SKM-1 treated with dmso at 0.1 percent for 144 hours (cell line): ENCODE data around the gene COX4I1.

Experiments
- DNase-seq: peaks from one replicate; lab custom pipeline; 2025; ENCODE audit not compliant: unreplicated experiment; lab: John Stamatoyannopoulos, UW

The COX4I1 gene

DNA sequence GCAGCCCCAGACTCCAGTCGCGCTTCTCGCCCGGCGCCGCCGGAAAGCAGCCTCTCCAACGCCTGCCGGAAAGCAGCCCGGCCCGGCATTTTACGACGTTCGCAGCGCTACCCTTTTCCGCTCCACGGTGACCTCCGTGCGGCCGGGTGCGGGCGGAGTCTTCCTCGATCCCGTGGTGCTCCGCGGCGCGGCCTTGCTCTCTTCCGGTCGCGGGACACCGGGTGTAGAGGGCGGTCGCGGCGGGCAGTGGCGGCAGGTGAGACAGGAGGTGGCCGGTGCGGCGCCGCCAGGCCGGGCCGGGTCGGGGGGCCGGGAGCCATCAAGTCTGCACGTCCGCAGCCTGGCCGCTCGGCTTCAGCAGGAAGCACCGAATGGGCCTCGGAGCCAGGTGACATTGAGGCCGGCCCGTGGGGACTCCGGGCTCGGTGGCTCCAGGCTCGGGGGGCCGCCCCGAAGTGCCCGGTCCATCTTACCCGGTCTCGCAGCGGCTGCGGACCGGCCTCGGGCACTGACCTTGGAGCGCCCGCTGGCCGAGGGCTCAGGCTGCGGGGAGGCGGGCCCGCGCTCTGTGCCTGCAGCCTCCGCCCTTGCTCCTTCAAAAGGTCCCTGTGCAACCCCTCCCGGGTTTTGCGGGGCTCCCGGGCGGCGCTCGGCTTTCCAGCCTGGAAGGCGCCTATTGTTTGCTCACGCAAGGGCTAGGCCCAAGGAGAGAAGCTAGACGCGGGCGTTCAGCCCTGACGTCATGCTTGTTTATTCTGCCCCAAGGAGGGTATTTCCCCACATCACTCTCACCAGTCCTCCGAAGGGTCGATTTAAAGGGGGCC lies at the start of gene COX4I1, which contains the start of gene EMC8:
Gene COX4I1, plus strand, starts transcription at position 199 of the 824 bp plus-strand sequence. CDS start 1,511 bp downstream, outside the sequence.
Gene EMC8, minus strand, starts transcription at position 48 of the 824 bp plus-strand sequence. CDS start 249 bp downstream, outside the sequence.
- DNase-seq, result peak; percentile 87

DNA sequence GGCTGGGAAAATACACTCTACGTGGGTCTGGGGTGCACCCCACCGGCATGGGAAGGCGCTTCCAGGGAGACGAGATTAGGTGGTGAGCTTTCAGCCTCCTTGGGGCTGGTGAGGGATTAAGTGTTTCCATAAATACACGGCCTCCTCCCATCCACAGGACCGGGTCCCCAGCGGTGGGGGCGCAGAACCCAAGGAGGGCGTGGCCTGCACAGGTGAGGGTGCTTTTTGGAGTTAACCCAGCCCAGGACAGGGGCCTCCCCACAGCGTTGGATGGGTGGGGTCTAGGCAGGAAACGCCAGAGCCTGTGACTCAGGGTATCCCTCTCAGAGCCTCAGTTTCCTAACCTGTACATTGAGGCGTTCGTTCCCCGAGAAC lies 49.7 kb upstream of the COX4I1 start:
- DNase-seq, result no peak

DNA sequence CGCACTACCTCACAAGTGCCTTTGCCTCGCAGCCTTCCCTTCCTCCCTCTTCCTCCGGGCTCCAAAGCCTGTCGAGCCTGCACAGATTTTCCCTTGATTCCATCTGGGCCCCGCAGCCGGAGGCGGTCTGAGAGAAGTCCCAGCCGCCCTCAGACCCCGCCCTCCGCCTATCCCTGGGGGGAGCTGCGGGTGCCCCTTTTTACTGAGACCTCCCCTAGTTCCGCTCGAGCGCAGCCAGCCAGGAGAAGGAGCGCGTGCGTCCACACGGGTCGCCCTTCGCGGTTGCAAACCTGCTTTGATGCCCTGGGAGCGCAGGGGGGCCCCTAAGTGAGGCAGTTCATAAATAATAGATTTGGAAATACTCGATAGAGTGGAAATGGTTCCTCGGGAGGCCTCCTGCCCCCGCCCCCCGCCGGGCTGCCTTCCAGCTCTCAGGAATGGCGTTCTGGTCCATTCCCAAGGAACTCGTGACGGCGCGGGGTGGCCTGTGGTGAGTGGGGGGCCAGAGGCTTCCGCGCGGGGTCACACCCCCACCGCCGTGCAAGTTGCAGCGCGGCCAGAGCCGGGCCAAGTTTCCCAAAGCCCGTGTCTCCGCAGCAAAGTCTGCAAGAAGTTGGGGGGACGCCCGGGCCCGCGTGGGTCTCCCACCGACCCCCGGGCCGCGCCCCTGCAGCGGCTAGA lies 49.2 kb upstream of the COX4I1 start:
- no peak for DNase-seq

DNA sequence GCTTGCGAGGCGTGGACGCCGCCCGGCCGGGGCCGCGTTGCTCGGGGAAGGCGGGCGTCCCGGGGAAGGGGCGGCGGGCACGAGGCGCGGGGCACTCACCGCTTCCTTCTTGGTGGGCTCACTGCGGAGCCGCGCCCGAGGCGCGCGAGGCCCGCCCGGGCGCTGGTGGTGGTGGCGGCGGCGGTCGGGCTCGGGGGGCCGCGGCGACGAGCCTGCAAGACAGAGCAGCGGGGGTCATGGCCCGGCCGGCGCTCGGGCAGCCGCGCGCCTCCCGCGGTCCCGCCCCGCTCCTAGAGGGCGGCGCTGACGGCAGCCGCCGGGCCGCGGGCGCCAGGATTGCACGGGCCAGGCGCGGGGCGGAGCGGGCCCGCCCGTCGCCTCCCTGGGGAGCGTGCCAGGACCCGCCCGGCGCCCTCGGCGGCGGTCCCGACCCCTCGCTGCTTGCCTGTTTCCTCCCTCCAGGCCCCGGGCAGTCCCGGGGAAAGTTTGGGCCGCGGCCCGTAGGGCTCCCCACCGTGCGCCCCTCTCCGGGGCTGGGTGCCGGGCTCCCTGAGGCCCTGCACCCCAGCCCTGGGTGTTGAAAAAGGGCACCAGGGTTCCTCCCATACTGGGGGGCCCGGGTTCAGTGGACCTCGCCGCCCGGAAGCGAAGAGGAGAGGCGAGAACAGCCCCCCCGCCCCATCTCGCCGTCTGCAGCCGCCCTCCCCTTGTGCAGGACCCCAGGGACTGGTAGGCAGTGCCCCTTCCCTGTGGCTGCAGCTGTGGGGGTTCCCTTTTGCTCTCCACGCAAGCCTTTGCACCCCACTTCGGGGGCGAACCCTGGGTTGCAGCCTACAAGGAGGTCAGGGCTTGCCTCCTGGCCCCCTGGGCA lies 48.4 kb upstream of the COX4I1 start, which contains the start of gene C16orf74:
Gene C16orf74, minus strand, starts transcription at position 270 of the 871 bp plus-strand sequence. CDS start 15,879 bp downstream, outside the sequence.
- DNase-seq, result no peak

DNA sequence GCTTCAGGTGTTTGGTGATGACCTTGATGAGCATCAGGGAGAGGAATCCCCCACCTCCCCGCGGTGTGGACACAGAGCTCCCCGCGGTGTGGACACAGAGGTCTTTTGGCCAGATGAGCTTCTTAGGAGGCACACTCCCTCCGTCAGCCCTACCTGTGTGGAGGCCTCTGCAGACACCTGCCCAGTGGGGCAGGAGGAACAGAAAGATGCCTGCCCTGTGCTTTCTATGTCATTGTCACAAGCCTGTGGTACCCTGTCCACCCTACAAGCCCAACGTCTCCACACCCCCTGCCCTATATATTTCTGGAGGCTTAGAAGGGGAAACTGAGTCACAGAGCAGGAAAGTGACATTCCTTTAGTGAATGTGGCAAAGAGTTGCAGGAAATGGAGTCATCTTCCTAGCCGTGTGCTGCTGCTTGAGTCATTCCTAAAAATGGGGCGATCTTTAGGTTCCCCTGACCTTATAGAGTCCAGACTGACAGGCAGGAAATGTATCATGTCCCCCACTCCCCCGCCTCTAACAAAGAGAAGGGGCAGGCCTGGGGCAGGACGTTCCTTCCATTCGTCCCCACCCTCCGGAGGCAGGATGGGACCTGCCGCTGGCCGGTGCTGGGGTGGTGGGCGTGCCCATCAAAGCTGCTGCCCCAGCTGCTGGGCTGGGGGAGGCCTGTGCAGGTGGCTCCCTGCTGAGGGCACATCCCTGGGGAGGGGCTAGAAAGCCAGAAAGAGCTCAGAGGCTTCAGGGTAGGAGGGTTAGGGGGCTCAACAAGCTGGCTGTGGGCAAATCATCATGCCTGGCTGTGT lies 47.6 kb upstream of the COX4I1 start:
- no peak for DNase-seq

DNA sequence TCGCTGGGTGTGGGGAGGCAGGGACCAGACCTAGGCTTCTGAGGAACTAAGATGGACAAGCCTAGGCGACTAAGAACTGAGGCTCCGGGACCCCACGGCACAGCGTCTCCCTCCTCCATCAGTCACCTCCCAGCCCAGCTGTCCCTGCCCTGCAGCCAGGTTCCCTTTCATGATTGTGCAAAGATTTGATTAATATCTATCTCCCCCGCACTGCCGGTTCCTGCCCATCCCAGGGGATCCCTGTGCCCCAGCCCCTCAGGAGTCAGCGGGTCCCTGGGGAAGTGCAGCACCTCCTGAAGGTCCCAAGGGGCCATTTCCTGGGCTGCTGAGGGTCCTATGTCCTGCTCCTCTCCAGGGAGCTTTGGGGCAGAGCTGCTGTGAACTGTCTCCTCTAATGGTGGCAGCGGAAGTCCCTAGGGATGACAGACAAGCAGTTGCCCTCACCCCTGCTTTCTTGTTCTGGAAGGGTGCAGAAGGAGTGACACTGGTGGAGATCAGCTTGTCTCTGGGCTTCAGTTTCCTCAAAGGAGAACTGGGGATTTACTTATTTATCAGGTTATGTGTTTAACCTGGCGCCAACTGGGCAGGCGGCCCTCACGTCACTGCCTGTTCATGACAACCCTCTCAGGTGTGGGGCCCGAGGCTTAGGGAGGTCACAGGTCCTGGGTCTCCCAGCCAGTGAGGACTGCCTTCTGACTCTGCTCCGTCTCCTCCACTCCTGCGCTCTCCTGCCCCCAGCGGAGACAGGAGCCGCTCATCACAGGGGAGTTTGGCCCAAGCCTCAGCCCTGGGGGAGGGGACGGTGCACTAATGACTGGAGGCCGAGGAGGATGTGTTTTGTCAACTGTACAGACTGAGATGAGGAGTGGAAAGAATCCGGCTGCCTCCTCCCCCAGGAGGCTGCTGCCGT lies 46.7 kb upstream of the COX4I1 start:
- no peak for DNase-seq

DNA sequence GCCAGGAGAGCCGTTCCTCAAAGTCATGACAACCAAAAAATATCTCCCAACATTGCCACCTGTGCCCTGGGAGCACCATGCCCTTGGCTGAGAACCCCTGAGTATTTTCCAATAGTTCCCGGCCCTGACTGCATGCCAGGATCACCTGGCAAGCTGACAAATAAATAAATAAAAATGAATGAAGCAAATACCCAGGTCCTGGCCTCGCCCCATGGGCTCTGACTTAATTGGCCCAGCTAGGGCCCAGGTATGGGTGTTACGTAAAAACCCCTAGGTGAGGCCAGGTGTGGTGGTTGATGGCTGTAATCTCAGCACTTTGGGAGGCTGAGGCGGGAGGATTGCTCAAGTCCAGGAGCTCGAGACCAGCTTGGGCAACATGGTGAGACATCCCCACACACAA lies 45.9 kb upstream of the COX4I1 start:
- DNase-seq, result no peak

DNA sequence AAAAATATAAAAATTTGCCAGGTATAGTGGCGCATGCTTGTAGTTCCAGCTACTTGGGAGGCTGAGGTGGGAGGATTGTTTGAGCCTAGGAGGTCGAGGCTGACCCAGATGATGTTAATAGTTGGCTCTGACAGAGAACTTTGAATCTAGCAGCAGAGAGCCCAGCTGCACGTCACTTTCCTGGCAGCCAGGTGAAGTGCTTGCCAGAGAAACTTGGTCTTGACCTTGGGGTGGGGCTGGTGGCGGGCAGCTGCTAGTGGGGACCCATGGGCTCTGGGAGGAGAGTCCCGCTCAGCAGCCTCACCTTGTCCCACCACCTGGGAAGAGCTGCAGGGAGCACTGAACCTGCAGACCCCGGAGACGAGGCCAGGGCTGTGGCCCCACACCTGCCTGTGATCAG lies 45.5 kb upstream of the COX4I1 start:
- no peak for DNase-seq

DNA sequence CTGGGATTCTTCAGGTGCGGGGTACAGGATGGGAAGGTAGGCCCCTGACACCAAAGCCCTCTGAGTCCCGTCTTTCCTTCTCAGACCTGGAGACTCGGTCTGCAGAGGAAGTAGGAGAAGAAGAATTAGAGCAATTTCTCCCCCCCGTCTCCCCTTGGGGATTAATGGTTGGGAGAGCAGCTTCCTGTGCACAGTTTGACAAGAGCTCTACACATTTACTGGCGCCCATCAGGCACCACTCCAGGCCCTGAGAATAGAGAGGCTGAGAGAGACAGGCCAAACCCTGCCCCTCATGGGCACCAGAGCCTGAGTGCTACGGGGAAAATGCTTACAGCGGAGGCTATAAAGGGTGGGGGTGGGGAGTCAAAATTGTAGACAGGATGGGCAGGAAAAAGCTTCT lies 45.1 kb upstream of the COX4I1 start:
- no peak for DNase-seq

DNA sequence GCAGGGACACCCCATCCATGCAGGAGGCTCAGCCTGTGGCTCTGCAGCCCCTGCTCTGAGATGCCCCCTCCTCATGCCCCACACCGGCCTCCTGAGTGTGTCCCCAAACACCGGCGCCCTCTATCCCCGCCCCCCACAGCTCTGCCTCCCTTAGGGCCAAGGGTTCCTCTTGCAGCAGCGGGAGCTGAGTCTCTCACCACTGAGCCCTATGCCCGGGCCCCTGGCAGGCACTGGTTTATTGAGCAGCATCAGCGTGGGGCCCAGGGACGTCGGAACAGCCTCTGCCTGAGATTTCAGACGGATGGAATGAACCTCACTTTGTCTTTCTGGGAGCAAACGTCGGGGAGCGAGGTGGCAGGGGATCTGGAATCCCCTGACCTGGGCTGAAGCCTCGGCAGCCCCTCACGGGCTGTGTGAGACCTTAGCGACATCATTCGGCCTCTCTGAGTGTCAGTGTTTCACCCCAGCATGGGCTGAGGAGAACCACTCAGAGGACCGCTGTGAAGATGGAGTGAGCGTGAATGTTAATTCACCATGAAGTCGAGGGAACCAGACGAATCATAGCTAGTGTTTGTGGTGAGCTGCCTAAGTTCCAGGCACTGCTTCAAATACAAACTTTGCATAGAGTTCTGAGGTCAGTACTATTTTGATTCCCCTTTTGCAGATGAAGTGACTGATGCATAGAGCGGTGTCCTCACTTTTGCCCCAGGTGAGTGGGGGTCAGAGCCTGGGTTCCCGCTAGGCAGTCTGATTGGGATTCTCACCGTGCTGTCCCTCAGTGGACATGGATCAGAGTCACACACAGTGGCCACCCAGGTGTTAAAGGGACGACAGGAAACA lies 43.3 kb upstream of the COX4I1 start:
- DNase-seq, result peak; percentile 1

DNA sequence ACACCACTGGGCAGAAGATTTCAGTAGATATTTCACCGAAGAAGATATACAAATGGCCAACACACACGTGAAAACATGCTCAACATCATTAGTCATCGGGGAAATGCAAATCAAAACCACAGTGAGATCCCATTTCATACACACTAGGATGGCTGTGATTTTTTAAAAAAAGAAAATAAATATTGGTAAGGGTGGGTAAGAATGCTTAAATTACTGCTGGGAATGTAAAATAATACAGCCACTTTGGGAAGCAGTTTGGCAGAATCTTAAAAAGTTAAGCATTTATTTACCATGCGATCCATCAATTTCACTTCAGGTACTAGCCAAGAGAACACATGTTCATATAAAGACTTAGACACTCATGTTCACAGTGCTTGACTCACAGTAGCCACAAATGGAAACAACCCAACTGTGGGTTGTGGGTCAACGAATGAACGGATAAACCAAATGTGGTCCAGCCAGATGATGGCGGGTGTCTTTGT lies 42.1 kb upstream of the COX4I1 start:
- DNase-seq, result no peak

DNA sequence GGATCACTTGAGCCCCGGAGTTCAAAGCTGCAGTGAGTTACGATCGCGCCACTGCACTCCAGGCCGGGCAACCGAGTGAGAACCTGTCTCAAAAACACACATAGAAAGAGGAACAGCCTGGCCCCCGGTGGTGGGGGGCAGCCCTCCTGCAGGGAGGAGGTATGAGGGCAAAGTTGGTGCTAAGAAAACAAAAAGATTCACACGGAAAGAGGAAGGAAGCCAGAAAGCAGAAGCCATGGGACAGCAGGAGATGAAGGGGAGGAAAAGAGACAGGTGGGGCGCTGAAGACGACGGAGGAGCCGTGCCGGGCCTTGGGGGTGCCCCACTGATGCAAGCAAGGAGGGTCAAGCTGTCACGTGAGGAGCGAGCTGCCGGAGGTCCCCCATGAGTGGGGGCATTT lies 40.4 kb upstream of the COX4I1 start:
- peak; percentile 95 for DNase-seq

DNA sequence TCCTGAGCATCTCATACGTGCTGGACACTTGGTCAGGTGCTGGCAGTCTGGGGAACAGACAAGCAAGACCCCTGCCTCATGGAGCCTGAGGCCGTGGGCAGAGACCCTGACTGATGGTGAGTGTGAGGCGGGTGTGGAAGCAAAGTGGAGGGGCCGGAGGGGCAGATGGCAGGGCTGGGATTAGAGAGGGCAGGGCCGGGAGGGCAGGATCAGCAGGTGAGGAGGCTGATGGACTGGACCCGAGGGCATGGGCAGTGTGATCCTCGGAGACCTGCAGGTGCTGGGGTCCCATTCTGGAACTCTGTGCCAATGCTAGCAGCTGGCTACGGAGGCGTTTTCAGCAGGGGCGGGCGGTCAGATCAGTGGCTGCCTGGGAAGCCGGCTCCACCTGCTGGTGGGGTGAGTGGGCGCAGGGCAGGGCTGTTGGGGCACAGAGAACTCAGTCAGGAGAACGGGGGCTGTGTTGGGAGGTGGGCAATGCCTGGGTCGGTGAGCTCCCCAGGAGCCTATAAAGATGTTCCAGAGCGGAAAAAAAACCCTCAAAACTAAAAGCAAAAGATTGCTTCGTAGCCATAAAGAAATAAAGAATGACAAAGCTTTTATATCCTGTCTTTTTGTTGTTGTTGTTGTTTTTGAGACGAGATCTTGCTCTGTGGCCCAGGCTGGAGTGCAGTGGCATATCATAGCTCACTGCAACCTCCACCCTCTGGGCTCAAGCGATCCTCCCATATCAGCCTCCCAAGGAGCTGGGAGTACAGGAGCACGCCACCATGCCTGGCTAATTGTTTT lies 39.7 kb upstream of the COX4I1 start:
- no peak for DNase-seq

DNA sequence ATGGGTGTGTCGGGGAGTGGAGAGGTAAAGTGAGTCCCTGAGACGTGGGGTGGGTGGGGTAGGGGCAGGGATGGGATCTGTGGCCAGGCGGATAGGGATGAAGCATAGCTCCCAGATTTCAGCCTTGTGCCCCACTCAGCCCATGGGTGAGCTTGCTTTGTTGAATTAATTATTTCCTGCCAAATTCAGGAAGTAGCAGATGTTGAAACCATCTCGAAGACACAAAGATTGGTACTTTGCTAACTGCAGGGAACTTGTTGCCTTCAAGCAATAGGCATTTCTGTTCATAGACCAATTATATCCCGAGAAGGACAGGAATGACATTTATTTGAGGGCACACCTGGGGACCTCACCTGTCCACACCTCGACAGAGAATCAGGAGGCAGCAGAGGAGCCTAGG lies 37.6 kb upstream of the COX4I1 start:
- DNase-seq, result peak; percentile 63

DNA sequence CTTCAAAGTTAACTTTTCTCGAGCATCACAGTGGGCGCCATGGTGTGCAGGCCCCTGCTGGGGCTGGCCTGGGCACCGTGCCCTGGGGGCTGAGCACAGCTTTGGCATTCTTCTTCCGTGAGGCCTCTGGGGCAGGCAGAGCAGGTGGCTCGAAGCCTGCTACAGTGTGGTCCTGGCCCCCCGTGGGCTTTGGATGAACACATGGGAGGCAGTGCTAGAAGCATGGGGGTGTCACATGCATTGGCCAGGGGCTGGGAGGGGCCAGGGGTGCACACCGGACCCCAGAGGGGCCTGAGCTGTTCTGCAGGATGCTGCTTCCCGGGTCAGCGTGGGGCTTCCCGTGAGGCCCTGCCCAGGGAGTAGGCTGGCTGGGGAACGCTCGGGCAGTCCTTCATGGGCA lies 36.5 kb upstream of the COX4I1 start:
- no peak for DNase-seq

DNA sequence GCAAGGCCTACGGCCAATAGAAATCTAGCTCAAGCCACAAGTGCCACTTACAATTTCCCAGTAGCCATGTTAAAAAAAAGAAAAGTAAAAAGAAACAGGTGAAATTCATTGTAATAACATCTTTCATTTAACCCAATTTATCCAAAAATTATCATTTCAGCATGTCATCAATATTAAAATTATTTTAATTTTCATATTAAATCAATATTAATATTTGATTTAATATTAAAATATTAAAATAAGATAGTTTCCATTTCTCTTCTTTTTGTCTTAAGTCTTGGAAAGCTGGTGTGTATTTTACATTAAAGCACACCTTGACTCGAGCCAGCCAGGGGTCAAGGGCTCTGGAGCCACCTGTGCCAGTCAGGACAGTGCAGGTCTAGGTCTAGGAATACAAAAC lies 35.9 kb upstream of the COX4I1 start:
- no peak for DNase-seq

DNA sequence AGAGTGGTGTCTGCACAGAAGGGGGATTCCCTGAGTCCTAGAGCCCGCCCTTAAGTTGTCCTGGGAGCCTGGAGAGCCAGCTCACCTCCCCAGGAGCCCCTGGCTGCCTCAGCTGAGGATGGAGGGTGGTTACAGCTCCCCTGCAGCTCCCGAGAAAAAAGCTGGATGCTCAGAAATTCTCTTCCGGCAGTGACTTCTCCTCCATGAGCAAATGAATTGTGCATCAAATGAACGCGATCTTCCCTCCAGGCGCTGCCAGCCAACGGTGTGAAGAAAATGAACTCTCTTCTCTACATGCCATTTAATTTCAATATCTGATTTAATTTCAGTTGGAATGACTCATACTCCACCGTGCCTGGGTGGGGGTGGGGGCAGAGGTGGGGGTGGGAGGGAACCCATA lies 34.3 kb upstream of the COX4I1 start:
- no peak for DNase-seq

DNA sequence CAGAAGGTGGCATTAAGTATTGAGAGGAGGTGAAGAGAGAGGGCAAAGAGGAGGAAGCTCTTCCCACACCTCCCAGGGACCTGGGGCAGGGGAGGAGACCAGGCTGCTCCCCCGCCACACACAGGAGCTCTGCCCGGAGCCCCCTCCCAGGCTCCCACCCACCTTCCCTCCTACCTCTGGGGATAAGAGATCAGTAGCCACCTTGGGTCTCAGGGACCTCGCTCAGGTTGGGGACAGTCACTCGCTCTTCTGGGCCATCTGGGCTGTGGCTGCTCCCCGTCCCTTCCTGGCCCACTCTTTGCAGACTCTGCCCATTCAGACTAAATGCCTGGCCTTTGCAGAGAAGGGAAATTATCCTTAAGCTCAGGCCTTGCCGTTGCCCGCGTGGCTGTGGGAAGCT lies 33.7 kb upstream of the COX4I1 start:
- no peak for DNase-seq
